Stimulated activated CD4-positive, alpha-beta T cell treated with anti-CD3 and anti-CD28 coated beads, Interleukin-2, amount 100 ng/mL, for 4 hours (primary cell): ENCODE results near the gene TDP1.
"Not testable (repeated sequence)": the region's sequence is repeated elsewhere in the genome, so short reads cannot be mapped to it uniquely, and the experiment has no call there.

ENCODE experiments used
- DNase-seq: peaks from one replicate; pipeline ENCODE4 v3.0.0-alpha.2; 2020; ENCODE audit warnings: low read depth

Gene TDP1

DNA sequence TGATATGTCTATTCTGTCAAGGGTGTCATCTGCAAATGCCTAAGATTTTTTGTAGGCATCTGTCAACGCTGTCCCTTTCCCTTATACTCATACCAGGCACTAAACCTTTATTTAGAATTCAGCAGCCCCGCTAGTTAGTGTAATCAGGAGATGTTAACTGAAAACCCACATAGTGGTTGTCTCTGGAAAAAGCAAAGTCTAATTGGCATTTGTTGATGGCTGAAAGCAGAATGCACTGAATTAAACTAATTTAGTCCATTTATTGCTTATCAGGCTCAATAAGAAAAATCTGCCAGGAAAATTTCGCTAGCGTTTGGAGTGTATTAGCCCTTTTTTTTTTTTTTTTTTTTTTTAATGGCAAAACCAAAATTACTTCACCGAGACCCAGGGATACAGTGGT is 34.5 kb downstream of the TDP1 start:
- no peak for DNase-seq

DNA sequence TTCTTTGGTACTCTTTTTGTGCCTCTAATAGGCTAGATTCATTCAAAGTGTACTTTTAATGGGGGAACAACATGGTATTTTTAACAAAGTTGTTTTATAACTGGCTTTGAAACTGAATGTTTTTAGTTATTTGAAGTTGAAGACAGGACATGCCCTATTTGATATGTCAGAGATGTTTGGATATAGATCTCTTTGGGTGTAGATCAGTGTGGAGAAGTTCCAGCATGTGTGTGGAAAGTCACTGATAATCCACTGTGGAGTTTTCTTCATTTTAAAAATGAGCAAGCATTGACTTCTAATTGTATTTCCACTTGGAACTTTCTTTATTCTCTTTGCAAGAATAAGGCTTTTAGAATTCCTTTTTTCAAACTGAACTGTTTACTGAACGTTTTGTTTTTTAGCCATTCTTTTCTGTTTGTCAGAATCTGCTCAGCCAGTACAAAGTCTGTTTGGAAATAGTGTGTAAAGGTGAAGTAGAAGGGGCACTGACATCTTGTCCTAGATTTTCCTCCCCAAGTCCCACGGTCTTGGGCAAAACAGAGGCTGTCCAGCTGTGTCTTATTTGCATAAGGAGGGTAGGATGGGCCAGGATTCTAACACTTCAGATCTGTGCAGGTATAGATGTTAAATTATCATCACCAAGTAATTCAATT is 35.0 kb downstream of the TDP1 start:
- no peak for DNase-seq

DNA sequence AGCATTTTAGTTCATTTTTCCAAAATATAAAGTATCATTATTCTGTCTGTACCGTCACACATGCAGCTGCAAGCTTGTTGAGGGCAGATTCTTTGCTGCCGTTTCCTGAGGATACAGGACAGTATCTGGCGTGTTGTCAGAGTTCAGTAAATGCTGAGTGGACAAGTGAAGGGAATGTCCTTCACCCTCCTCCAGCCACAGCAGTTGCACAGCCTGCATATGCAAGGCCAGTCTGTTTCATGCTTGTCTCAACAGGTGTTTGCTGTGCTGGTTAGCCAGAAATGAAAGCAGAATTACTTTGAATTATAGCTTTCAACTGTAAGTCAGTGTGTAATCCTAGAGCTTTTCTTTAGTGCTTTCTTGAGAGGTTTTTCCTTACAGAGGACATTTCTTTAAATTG is 36.5 kb downstream of the TDP1 start:
- DNase-seq = no peak

DNA sequence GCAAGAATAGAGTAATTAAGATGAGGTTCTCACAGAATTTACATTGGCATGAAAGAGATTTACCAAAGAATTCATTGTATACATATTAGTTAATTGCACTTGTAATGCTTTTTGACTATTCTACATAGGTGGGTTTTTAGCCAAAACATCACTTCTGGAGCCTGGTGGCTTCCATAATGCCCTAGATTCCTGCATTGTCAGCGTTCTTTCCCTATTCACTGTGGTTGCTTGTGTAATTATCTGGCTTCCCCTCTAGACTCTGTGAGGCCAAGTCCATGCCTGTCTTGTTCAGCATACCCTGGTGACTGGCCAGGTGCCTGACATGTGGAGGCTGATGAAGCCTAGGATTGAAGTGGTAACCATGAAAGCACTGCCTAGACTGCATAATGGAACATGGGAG is 41.2 kb downstream of the TDP1 start:
- no peak for DNase-seq

DNA sequence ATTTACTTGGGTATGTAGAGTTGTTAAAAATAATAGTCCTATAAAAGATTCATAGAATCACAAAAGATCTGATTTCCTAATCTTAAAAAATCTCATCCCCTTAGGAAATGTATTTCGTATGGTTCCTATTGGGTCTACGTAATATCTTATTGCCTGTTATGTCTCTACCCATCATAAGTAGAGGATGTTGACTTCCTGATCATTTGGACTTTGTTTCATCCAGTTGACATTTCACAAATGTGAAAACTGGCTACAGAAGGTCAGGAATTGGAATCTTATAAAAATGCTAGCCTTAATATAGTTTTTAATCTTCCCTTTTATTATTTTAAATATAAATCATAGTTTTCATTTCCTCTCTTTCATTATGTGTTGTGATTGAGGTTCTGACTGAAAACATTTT is 45.2 kb downstream of the TDP1 start:
- DNase-seq = no peak

DNA sequence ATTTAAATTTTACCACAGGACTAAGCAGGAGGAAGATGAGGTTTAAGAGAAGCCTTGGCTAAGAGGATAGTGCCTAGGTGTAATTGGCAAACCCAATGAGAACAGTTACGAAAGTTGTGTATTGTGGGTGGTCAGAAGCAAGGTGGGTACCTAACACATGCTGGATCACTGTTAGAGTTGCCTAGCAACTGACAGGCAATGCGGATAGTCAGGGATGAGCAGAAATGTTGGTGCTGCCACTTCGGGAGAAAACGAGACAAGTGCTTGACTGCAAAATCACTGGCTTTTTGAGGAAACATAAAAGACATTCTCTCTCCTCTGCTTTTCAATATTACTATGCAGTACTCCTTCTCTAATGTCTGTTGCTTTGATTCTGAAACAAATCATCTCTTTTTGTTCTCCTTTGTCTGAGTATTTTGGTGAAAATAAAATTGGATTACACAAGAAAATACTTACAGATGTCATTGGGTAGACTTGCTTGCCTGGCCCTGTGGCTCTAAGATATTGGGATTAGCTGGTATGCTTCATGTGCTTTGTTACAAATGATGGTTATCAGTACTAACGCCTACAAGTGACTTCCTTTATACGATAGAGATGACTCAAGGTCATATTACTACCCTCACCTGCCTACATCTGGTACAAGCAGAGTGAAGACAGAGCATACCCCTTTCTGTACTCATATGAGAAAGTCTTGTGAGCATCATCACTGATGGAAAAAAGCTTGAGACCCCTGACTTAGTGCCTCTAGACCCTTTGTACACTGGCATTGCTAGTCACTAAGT is 48.0 kb downstream of the TDP1 start:
- no peak for DNase-seq

DNA sequence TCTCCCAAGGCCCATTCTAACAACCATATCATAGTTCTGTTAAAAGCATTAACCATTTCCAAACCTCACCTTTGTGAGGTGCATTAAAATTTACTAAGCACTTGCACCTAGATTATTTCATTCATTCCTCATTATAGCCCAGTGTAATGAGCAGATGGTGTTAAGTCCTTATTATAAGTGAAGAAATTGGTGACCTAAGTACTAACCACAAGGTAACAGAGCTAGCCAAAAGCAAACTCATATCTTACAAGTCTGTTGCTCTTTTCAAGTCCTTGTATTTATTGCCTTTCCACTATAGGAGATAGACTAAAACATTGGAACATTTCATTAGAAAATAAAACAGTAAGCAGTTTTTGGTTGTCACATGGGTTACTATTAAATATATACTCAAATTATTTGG is 49.7 kb downstream of the TDP1 start:
- no peak for DNase-seq

DNA sequence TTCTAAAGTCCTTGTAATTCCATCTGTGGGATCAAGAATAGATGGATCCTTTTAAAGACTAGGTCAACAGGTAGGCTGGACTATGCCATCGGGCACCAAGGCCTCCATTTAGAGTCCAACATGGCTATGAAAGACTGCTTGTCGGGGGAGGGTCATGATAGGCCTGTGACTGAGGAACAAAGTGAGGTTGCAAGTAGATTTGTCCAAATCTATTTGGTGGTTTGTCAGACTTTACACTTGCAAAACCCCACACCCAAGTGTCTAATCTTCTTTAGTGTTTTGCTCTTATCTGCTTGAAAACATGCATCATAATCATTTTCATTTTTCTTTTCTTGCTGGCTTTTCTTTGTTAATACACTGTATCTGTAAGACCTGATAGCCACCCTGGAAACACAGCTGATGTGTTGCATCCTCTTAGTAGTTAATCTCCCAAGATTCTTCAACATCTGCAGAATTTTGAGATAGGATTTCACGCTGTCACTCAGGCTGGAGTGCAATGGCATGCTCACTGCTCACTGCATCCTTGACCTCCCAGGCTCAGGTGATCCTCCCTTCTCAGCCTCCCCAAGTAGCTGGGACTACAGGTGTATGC is 50.3 kb downstream of the TDP1 start:
- DNase-seq = no peak

DNA sequence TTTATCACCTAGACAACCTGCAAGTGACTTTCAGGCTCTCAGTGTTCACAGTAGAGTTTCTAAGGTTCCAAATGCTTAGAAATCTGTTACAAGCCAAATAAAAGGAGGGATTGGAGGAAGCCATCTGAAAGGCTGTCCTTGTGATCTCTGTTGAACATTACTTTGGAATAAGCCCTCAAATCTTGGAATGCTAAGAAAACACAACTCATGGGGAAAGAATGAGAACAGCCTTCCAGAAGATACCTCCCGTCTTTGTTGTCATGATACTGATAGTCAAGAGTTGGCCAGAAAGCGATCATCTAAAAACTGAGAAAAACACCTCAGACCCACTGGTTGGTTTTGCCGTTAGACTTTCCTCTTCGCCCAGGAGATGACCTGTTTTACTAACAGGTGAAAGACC is 61.6 kb downstream of the TDP1 start:
- no peak for DNase-seq

DNA sequence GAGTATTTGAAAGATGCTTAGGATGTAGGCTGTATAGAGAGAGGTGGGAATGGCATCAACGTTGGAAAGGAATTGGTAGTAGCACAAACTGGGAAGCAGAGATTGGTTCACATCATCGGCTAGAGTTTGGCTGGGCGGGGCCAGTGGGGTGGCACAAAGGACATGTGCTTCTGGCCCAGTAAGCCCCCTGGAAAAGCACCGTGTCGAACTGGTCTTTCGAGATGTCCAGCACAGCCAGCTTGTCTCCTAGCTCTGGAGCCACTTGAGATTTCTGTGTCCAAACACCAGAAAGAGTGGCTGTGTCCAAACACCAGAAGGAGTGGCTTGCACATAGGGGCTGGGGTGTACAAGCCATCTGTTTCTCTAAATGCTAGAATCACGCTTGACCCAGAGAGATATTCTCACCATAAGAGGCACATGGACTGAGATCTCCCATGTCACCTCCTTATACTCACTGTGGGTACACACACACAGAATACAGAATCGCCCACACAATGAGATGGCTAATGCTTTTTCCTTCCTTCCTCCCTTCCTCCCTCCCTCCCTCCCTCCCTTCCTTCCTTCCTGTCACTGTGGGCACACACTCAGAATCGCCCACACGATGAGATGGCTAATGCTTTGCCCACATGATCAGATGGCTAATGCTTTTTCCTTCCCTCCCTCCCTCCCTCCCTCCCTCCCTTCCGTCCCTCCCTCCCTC is 64.2 kb downstream of the TDP1 start:
- DNase-seq = no peak

DNA sequence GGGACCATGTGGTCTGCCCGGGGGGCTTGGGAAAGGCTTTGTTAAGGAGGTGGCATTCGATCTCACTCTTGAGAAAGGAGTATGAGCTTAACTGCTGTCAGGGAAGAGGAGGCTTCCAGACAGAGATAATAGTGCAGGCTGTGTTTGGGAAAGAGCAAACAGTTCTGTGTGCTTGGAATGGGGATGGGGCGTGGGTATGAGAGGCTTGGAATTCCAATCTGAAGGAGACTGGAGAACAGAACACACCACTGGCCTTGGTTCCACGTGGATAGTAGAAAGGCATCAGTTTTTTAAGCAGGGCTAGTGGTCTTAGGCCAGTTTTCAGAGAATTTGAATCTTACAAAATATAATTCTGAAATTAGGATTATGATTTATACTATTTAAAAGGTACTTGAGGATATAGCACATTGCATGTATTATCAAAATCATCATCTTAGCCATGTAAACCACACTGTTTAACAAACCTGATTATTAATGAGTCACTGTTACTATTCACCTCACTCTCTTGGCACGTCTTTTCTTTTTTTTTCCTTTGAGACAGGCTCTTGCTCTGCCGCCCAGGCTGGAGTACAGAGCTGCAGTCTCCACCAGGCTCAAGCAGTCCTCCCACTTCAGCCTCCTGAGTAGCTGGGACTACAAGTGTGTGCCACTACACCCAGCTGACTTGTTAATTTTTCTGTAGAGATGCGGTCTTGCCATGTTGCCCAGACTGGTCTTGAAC is 67.6 kb downstream of the TDP1 start:
- DNase-seq = no peak

DNA sequence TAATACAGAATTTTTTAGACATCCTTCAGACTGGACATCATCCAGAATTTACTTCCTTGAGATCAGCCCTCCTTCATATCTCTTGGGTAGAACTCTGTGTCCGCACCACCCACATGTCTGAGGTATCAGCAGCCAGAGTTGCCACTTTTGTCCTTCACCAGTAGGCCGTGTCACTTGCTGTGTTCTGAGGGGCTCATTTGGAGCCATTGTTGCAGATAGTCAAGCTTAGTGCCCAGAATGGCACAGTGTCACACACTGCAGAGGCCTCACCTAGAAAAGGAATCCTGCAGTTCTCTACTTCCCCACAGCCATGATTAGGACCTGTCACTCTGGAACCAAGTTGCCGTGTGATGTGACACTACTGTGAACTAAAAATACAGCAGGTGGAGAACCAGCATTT is 69.2 kb downstream of the TDP1 start:
- DNase-seq = no peak

DNA sequence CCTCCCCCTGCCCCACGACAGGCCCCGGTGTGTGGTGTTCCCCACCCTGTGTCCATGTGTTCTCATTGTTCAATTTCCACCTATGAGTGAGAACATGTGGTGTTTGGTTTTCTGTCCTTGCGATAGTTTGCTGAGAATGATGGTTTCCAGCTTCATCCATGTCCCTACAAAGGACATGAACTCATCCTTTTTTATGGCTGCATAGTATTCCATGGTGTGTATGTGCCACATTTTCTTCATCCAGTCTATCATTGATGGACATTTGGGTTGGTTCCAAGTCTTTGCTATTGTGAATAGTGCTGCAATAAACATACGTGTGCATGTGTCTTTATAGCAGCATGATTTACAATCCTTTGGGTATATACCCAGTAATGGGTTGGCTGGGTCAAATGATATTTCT is 70.9 kb downstream of the TDP1 start:
- not testable (repeated sequence) for DNase-seq

DNA sequence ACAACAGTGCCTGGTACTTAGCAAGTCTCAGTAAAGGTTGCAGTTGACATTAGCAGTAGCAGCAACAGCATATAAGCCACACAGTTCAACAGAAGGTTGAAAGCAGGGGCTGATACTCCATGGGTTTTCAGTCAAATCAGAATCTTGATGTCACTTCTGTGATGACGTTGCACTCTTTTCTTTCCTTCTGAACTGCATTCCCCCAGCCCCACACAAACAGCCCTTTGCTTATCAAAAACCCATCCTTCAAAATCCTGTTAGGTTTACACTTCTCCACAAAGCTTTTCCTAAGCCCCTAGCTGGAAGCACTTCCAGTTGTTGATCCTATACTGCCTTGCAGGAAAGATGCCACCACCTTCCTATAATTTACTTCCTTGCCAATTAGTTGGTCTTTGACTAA is 72.1 kb downstream of the TDP1 start:
- no peak for DNase-seq

DNA sequence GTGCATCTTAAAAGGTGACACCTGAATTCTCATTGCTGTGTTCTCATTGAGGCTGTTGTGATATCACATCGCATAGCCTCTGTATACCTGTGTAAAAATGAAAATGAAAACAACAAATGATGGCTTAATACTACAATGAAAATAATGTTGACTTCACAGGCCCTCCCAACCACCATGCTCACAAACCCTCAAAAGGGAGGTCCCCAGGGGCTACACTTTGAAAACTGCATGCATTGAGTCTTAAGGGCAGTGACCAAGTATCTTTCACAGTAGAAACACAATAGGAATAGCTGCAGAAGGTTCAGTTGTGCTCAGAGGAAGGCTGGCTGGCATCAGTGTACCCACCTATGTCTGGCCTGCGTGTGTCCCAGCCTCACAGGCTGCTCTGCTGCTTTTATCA is 78.4 kb downstream of the TDP1 start:
- DNase-seq = no peak

DNA sequence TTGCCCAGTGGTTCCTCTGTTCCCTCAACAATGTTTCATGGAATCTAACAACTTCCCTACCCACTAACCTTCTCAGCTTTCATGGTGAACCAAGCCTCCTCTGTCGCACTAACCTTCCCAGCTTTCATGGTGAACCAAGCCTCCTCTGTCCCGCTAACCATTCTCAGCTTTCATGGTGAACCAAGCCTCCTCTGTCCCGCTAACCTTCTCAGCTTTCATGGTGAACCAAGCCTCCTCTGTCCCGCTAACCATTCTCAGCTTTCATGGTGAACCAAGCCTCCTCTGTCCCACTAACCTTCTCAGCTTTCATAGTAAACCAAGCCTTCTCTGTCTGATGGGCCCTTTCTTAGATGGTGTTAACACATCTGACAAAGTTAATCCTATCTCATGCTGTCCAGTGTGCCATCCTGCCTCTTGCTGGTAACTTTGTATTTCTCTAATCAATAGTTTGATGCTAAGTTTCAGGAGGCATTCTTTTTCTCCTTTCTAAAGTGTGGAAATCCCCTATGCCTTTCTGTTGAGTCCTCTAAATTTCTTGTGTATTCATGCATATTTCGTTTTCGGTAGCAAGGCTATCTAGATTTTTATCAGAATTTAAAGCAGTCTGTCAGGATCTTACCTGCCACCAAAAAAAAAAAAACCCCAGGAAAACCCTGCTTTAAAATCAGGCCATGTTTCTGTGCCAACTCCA is 79.3 kb downstream of the TDP1 start:
- no peak for DNase-seq

DNA sequence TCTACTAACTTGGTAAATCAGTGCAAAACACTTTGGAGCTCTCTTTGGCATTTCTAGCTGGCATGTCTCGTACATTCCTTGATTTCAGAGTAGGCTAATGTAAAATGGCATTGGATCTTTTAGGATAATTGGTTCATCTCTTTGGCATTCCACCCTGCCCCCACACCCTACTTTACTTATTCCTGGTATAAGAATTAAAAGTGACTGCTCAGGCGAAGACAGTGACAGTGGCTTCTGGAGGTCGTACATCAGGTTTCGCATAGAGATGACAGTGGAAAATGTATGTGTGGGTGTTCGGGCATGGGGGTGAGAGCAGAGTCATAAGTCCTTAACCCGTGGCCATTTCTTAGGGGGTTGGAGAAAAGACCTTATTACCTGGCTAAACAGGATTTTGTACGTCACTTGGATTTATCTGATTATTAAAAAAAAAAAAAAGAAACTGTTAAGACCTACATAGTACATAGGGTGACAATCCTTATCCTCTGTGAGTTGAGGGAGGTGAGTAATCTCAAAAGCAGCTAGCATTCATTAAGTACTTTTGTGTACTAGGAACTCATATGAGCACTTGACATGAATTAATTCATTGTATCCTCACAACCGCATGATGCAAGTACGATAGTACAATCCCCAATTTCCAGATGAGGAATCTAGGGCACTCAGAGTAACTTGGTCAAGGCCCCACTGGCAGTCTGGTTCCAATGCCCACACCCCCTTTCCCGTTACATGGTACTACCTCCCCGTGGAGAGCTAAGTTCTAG is 83.7 kb downstream of the TDP1 start:
- no peak for DNase-seq

DNA sequence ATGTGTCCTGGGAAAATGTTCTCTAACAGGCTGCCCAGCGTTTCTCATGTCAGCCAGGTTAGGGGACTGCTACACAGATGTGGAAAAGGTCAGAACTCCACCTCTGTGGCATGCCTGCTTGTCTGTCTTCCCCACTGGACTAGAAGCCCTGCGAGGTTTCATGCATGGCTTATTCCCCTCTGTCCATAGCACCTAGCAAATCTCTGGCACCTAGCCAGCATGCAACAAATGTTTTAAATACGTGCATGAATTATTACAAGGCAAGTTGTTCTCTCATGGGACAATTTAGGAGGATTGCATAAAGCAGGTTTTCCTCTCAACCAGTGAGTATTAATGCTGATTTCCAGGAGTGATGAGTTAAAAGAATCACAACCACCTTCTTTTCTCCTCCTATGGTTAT is 84.7 kb downstream of the TDP1 start:
- no peak for DNase-seq

DNA sequence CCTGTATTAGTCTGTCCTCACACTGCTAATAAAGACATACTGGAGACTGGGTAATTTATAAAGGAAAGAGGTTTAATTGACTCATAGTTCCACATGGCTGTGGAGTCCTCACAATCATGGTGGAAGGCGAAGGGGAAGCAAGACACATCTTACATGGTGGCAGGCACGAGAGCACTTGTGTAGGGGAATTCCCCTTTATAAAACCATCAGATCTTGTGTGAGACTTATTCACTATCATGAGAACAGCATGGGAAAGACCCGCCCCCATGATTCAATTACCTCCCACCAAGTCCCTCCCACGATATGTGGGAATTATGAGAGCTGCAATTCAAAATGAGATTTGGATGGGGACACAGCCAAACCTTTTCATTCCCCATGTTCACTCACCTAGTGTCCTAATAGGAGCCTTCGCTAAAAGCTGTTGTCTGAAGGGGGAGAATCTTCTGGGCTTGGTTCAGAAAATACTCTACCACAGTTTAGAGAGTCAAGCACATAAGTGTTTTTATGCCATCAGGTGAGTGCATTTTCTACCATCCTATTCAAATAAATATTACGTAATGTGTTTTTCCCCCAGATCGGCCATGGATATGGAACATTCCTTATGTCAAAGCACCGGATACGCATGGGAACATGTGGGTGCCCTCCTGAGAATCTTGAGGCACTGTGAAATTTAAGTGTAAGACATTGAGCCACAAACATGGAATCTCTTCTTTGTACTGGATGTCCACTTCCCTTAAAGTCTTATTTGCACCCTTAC is 86.9 kb downstream of the TDP1 start:
- DNase-seq = no peak

DNA sequence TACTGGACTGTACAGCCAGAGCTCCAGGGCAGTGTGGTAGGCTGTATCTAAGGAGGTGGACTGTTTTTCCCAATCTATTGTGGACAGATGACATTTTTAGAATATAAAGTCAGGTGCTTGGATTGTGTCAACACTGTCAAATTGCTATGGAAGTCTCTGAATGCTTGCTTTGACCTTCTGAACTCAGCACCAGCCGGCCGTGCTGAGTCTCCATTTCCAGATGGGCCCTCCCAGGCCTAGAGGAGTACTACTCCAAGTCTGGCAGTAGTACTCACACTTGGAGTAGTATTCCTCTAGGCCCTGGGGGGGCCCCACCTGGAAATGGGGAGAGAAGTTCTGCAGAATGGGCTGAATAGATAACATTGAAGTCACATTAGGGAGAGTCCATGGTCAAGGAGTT is 89.9 kb downstream of the TDP1 start:
- DNase-seq = no peak
